ENCODE results near the gene ZNF678.
"Not testable (repeated sequence)": the region's sequence is repeated elsewhere in the genome, so short reads cannot be mapped to it uniquely, and the experiment has no call there.

Gene ZNF678

GRCh38 chr1:227563324-227564201 is at the start of gene ZNF678:
Gene ZNF678, plus strand, starts transcription at chr1:227563556. Its CDS starts 87,436 bp downstream, at chr1:227650992.
- DNase-seq: peak; percentile 97

- DNase-seq: no peak
Observed at GRCh38 chr1:227518876-227519275, 44.5 kb upstream of the ZNF678 start.

DNA sequence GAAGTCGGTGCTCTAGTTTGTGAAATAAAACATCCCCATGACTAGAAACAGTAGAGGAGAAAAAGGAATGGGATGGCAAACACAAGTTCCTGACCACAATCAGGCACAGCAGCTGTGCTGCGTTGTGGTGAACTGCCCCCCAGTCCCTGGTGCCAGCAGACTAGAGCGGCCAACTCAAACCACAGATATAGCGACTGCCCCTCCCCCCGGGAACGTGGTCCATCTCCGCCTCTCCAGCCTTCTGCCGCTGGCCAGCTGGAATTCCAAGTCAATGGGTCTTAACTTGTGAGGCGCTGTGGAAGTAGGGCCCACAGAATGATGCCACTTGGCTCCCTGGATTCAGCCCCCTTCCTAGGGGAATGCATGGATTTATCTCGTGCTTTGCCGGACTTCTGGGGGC is 41.6 kb upstream of the ZNF678 start:
- DNase-seq: no peak

DNA sequence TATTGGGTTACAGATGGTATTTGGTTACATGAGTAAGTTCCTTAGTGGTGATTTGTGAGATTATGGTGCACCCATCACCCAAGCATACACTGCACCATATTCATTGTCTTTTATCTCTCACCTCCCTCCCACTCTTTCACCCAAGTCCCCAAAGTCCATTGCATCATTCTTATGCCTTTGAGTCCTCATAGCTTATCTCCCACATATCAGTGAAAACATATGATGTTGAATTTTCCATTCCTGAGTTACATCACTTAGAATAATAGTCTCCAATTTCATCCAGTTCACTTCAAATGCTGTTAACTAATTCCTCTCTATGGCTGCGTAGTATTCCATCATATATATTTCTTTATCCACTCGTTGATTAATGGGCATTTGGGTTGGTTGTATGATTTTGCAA is 36.8 kb upstream of the ZNF678 start:
- no peak for DNase-seq

DNA sequence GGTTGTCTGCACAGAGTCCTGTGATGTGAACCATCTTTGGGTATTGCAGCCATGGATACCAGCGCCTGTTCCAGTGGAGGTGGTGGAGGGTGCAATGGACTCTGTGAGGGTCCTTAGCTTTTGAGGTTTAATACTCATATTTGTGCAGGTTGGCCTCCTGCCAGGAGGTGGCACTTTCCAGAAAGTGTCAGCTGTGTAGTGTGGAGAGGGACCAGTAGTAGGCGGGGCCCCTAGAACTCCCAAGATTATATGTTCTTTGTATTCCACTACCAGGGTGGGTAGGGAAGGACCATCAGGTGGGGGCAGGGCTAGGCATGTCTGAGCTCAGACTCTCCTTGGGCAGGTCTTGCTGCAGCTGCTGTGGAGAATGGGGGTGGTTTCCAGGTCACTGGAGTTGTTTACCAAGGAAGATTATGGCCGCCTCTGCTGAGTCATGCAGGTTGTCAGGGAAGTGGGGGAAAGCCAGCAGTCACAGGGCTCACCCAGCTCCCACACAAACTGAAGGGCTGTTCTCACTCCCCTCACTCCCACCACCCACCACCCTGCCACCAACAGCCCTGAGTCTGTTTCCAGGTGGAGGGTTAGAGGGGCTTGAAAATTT is 31.2 kb upstream of the ZNF678 start:
- no peak for DNase-seq

- no peak for DNase-seq
Observed at GRCh38 chr1:227540170-227541098, 22.9 kb upstream of the ZNF678 start.

DNA sequence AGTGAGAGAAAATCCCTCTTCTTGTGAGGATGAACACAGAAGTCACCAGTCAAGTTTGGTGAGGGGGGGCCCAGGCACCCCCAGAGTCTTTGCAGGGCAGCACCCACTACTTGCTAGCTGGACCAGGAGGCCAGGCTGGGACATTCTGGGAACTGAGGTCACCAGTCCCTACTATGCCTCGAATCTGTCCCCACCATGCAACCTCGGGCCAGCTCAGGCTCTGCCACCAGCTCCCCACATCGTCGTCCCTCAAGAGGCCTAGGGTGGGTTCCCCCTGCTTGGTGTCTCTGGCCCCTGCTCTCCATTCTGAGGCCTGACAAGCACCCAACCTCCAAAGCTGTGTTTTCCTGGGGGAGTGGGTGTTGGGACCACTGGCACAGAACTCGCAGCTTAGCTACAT is 22.2 kb upstream of the ZNF678 start:
- no peak for DNase-seq

DNA sequence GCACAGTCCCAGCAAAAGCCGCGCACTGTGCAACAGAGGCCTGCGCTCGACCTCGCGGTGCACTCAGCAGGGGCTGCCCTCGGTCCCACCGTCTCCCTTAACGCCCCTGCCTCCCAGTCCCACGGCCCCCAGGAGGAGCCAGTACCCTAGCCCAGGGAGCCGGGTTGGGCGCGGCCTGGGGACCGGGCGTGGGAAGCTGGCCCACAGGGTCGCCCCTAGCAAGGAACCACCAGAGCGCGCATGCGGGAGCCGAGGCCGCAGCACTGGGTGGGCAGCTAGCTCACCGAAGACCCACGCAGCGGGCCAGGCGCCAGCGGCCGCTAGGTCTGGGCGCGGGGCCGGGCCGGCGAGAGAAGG is 21.6 kb upstream of the ZNF678 start:
- peak; percentile 87 for DNase-seq

DNA sequence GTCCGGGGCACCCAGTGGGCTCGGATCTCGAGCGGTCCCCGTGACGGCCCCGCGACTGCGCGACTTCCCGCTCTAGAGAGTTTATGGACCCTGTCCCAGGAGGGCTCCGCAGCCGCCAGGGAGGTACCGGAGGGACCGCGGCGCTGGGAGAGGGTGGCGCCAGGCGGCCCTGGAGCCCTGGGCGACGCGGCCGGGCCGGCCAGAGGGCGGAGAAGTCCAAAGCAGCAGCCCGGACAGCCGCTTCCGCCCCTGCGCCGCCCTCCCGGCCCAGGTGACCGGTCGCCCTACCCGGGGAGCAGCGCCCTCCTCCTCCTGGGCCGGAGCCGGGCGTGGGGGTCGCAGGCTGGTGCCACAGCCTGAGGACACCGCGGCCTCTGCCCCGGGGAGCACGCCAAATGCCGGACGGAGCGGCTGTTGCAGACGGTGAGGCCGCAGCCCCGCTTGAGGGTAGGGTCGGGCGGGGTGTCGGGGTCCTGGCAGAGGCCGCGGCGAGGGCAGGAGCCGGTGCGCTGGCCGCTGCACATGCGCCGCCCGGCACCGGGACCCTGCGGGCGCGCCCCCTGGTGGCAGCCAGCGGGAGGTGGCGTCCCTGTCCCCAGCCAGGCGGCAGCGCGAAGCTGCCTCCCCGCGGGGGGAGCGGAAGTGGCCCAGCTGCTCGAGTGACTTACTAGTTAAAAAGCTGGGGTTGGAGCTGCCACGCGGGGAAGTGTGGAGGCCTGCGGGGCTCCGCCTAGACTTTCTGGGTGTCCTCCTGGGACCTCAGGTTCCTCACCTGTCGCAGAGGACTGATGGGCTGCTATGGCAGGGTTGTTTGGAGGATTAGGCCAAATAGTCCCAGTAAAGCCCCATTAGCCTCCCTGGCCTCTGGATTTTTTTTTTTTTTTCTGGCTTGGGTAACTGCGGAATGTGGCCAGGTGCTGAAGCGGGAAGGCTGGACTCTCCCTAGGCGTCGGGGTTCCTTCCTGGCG is 20.9 kb upstream of the ZNF678 start:
- peak; percentile 94 for DNase-seq

- no peak for DNase-seq
Observed at GRCh38 chr1:227543283-227544066, 19.9 kb upstream of the ZNF678 start.

- no peak for DNase-seq
Observed at GRCh38 chr1:227544067-227545050, 19.0 kb upstream of the ZNF678 start.

GRCh38 chr1:227545361-227545760 is 18.0 kb upstream of the ZNF678 start:
- no peak for DNase-seq

- no peak for DNase-seq
Observed at GRCh38 chr1:227546059-227546458, 17.3 kb upstream of the ZNF678 start.

DNA sequence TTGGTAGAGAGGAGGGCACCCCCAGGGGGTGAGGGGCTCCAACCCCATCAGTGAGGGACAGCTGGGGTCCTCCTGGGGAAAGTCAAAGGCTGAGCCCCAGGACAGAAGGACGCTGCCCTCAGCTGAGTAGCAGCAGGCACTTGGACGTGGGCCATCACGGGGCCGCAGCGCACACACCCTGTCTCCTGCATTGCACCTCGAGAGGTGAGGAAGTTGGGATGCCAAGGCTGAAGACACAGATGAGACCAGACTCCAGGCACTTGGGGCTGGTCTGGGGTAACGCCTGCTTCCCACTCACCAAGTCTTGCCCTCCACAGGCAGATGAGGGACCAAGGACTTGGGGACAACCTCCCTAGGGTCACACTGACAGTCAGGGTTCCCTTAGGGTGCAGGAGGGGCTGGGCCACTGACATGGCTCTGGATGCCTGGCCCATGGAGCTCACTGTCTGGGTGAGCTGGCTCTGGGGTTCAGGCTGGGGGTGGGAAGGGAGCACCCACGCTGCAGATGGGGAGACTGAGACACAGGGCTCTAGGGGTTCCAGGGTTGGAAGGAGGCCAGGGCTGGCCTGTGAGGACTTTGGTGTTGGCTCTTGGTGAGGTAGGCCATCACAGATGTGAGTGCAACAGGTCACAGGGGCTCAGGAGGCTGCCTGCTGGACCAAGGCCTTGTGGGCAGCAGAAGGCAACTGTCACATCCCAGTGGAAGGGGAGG is 16.6 kb upstream of the ZNF678 start:
- no peak for DNase-seq

- DNase-seq: no peak
Observed at GRCh38 chr1:227547310-227548118, 15.8 kb upstream of the ZNF678 start.

DNA sequence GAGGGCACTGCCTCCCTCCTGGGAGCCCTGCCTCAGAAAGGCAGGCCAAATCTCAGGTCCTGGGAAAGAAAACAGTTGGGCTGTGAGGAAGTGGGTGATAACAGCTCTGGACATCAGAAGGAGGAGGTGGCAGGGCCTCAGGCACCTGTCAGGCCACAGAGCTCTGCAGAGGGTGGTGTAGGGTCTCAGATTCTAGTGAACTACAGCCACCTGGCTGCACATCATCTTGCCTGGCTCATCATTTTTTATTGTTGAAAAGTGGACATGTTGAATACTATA is 15.3 kb upstream of the ZNF678 start:
- DNase-seq: no peak

DNA sequence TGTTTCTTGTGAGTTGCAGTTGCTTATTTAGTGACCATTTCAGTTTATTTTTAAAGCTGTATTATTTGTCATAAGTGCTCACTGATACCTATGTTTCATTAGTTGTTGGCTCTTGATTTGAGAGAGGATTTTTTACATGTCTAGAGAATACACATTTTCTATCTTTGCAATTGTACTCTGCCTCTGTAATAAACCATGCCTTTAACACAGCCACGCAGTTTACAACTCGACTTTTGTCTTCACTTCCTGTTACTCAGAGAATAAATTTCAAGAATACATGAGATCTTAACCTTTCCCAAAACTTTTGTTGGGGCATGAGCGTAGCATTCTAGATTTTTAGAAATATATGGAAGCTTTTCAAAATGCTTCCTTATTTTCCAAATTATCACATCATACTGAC is 14.9 kb upstream of the ZNF678 start:
- DNase-seq: no peak

GRCh38 chr1:227549892-227550291 is 13.5 kb upstream of the ZNF678 start:
- no peak for DNase-seq

- DNase-seq: not testable (repeated sequence)
Observed at GRCh38 chr1:227551881-227552280, 11.5 kb upstream of the ZNF678 start.
